ENCODE data around the gene TSNAXIP1. TPM values are rescaled to one million over a fixed set of nuclear protein-coding genes. Genes with fewer than 3 reads are reported as not detected.

TSNAXIP1 gene
- total and polyA plus RNA-seq, 4 donors: 0.09 to 1.5 (median 0.69) TPM

DNA sequence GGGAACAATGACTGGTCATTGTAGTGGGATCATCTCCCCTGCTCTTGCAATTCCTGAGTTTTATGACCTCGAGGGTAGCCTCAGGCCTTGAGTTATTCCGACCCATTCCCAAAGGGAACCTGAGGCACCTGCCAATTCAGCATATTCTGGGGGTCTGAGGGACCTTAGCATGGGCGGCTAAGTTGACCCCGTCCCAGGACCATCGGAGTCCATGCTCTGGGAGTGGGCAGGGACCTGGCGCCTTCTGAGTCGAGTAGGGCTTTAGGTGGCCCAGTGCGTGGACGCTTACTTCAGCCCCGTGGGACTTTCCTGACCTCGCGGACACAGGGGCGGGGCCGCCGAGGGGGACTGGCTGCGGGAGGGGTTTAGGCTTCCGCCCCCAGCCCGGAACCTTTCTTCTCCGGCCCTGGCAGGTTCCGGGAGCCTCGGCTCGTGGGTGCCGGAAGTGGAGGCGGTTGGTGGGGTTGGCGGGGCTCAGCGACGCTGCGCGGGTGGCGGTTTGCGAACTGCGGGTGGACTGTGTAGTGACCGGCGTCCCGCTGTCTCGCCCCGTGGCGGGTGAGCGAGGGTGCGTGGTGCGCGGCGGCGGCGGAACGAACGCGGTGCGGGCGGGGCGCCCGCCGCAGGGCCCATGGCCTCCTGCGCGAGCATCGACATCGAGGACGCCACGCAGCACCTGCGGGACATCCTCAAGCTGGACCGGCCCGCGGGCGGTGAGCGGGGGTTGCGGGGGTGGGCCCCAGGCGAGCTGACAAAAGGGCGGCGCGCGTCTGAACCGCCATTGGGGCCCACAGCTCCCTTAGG is 66.1 kb downstream of the TSNAXIP1 start, which contains the start of gene EDC4:
Gene EDC4 (plus strand): TSS at position 422 of the 804 bp plus-strand sequence. CDS start 210 bp downstream, at position 632.
- peak within 1 kb of the TSS; percentile 70 to 79 for H3K9ac ChIP-seq (ENCODE audit: low read depth in 1 of 2, low read length in 2 of 2)
- no peaks in the 10 kb centered on the region for H3K27me3 ChIP-seq (ENCODE audit: control insufficient read depth in 4 of 4, insufficient read depth in 4 of 4, low read length in 3 of 4)
- DNase-seq (ENCODE audit: low spot score): peak; percentile 83
- peak within 1 kb of the TSS; percentile 63 to 66 for H3K27ac ChIP-seq (ENCODE audit: low read depth in 1 of 2, low read length in 2 of 2)
- peaks cover 2 to 39% (median 30%) of the 10 kb centered on the region in 4 donors for H3K4me1 ChIP-seq (ENCODE audit: control insufficient read depth in 4 of 4, insufficient read depth in 4 of 4, low read length in 3 of 4)
- H3K36me3 ChIP-seq (ENCODE audit: control insufficient read depth in 4 of 4, insufficient read depth in 3 of 4, low read depth in 1 of 4, low read length in 3 of 4): peaks cover 3 to 26% (median 16%) of the 10 kb centered on the region in 4 donors
- H3K4me3 ChIP-seq (ENCODE audit: low read depth in 1 of 3, low read length in 3 of 3): peak within 1 kb of the TSS; percentile 85 to 91 (median 90)
- H3K9me3 ChIP-seq (ENCODE audit: control insufficient read depth in 4 of 4, low read length in 3 of 4): no peaks in the 10 kb centered on the region
- 2% methylated on average over 72 of the region's 72 CpGs for WGBS
- no peak for TF ChIP-seq YY1 (IDR thresholded peaks at IDR 0.05)
- no peak for TF ChIP-seq FOXA1 (IDR thresholded peaks at IDR 0.05)
- TF ChIP-seq RAD21 (IDR thresholded peaks at IDR 0.05): peak in 1 of 2 donors; percentile 57
- peak; percentile 70 for TF ChIP-seq SP1 (IDR thresholded peaks at IDR 0.05)
- TF ChIP-seq, protein P1, sequence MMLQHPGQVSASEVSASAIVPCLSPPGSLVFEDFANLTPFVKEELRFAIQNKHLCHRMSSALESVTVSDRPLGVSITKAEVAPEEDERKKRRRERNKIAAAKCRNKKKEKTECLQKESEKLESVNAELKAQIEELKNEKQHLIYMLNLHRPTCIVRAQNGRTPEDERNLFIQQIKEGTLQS (IDR thresholded peaks at IDR 0.05): no peak
- TF ChIP-seq, protein P2, sequence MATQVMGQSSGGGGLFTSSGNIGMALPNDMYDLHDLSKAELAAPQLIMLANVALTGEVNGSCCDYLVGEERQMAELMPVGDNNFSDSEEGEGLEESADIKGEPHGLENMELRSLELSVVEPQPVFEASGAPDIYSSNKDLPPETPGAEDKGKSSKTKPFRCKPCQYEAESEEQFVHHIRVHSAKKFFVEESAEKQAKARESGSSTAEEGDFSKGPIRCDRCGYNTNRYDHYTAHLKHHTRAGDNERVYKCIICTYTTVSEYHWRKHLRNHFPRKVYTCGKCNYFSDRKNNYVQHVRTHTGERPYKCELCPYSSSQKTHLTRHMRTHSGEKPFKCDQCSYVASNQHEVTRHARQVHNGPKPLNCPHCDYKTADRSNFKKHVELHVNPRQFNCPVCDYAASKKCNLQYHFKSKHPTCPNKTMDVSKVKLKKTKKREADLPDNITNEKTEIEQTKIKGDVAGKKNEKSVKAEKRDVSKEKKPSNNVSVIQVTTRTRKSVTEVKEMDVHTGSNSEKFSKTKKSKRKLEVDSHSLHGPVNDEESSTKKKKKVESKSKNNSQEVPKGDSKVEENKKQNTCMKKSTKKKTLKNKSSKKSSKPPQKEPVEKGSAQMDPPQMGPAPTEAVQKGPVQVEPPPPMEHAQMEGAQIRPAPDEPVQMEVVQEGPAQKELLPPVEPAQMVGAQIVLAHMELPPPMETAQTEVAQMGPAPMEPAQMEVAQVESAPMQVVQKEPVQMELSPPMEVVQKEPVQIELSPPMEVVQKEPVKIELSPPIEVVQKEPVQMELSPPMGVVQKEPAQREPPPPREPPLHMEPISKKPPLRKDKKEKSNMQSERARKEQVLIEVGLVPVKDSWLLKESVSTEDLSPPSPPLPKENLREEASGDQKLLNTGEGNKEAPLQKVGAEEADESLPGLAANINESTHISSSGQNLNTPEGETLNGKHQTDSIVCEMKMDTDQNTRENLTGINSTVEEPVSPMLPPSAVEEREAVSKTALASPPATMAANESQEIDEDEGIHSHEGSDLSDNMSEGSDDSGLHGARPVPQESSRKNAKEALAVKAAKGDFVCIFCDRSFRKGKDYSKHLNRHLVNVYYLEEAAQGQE (IDR thresholded peaks at IDR 0.05): peak; percentile 56
- TF ChIP-seq JUND (IDR thresholded peaks at IDR 0.05): no peak
- TF ChIP-seq, protein P3, sequence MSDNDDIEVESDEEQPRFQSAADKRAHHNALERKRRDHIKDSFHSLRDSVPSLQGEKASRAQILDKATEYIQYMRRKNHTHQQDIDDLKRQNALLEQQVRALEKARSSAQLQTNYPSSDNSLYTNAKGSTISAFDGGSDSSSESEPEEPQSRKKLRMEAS (IDR thresholded peaks at IDR 0.05): no peak
- TF ChIP-seq HNF4A (conservative IDR thresholded peaks at IDR 0.05): peak in 1 of 2 donors; percentile 42
- TF ChIP-seq, protein P4, sequence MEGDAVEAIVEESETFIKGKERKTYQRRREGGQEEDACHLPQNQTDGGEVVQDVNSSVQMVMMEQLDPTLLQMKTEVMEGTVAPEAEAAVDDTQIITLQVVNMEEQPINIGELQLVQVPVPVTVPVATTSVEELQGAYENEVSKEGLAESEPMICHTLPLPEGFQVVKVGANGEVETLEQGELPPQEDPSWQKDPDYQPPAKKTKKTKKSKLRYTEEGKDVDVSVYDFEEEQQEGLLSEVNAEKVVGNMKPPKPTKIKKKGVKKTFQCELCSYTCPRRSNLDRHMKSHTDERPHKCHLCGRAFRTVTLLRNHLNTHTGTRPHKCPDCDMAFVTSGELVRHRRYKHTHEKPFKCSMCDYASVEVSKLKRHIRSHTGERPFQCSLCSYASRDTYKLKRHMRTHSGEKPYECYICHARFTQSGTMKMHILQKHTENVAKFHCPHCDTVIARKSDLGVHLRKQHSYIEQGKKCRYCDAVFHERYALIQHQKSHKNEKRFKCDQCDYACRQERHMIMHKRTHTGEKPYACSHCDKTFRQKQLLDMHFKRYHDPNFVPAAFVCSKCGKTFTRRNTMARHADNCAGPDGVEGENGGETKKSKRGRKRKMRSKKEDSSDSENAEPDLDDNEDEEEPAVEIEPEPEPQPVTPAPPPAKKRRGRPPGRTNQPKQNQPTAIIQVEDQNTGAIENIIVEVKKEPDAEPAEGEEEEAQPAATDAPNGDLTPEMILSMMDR (IDR thresholded peaks at IDR 0.05; ENCODE audit: low read depth, low read length, missing input control): no peak
- no peak for TF ChIP-seq HNF4G (IDR thresholded peaks at IDR 0.05)
- peak; percentile 53 to 68 for TF ChIP-seq RXRA (IDR thresholded peaks at IDR 0.05)
- peak; percentile 90 to 95 for TF ChIP-seq GABPA (IDR thresholded peaks at IDR 0.05 in 1 of 2, conservative IDR thresholded peaks at IDR 0.05 in 1 of 2)
- no peak for TF ChIP-seq TAF1 (conservative IDR thresholded peaks at IDR 0.05)
- no peak for TF ChIP-seq EGR1 (IDR thresholded peaks at IDR 0.05; ENCODE audit: low read depth in 2 of 2)
- TF ChIP-seq, protein P5, sequence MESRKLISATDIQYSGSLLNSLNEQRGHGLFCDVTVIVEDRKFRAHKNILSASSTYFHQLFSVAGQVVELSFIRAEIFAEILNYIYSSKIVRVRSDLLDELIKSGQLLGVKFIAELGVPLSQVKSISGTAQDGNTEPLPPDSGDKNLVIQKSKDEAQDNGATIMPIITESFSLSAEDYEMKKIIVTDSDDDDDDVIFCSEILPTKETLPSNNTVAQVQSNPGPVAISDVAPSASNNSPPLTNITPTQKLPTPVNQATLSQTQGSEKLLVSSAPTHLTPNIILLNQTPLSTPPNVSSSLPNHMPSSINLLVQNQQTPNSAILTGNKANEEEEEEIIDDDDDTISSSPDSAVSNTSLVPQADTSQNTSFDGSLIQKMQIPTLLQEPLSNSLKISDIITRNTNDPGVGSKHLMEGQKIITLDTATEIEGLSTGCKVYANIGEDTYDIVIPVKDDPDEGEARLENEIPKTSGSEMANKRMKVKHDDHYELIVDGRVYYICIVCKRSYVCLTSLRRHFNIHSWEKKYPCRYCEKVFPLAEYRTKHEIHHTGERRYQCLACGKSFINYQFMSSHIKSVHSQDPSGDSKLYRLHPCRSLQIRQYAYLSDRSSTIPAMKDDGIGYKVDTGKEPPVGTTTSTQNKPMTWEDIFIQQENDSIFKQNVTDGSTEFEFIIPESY (IDR thresholded peaks at IDR 0.05): no peak
- TF ChIP-seq NR2F2 (IDR thresholded peaks at IDR 0.05): peak; percentile 46
- no peak for TF ChIP-seq FOXA2 (IDR thresholded peaks at IDR 0.05)
